Measurements from ENCODE around the gene NBPF26.
"Not testable (repeated sequence)": the region's sequence is repeated elsewhere in the genome, so short reads cannot be mapped to it uniquely, and the experiment has no call there.

DNA sequence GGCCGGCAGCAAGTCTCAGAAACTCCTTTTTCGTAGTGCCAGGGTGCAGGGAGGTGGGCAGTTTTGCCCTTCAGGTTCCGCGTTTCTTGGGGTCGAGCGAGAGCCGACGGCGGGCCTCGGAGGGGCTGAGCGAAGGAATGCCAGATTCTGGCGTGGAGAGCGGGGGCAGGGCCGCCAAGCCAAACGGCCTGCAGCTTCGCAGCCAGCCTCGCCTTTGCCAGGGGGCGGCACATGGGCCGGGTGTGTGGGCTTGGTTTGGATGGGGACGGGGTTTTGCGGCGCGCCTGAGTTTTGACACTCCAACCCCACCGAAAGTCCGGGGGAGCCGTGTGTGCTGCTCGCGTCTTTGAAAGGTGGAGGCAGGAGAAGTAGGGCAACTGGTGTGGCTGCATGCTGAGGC lies 762 bp downstream of the NBPF26 start:
- TF ChIP-seq, protein P1, sequence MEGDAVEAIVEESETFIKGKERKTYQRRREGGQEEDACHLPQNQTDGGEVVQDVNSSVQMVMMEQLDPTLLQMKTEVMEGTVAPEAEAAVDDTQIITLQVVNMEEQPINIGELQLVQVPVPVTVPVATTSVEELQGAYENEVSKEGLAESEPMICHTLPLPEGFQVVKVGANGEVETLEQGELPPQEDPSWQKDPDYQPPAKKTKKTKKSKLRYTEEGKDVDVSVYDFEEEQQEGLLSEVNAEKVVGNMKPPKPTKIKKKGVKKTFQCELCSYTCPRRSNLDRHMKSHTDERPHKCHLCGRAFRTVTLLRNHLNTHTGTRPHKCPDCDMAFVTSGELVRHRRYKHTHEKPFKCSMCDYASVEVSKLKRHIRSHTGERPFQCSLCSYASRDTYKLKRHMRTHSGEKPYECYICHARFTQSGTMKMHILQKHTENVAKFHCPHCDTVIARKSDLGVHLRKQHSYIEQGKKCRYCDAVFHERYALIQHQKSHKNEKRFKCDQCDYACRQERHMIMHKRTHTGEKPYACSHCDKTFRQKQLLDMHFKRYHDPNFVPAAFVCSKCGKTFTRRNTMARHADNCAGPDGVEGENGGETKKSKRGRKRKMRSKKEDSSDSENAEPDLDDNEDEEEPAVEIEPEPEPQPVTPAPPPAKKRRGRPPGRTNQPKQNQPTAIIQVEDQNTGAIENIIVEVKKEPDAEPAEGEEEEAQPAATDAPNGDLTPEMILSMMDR (IDR thresholded peaks at IDR 0.05): not testable (repeated sequence)
- not testable (repeated sequence) for TF ChIP-seq POLR2A (IDR thresholded peaks at IDR 0.05)

Measured in lower leg skin (tissue), 3 donors.